Tibial nerve (tissue), 4 donors: Measurements from ENCODE around the gene LSMEM2.

Experiments
- EP300 ChIP-seq, 2 donors: sonication (generic); formaldehyde crosslinking; IDR thresholded peaks; one replicate each; pipeline ENCODE4 v1.6.1; 2017; ENCODE audit warnings: antibody characterized with exemption in 2 of 2, mild to moderate bottlenecking in 1 of 2
- POLR2A ChIP-seq, 2 donors: fragments of 450-650 bp; IDR thresholded peaks; one replicate each; pipeline ENCODE4 v1.6.1; 2017; ENCODE audit warnings: antibody characterized with exemption in 2 of 2, mild to moderate bottlenecking in 2 of 2, moderate library complexity in 2 of 2
- TF ChIP-seq, protein P1 (sequence below), 5 experiments: fragments of 200-600 bp in 3 of 5; fragments of 450-650 bp in 2 of 5; sonication (generic) in 3 of 5; IDR thresholded peaks; one replicate each; pipeline ENCODE4 v1.5.1; 2016 to 2019; ENCODE audit warnings: antibody characterized with exemption in 5 of 5, mild to moderate bottlenecking in 3 of 5, moderate library complexity in 2 of 5

DNA sequence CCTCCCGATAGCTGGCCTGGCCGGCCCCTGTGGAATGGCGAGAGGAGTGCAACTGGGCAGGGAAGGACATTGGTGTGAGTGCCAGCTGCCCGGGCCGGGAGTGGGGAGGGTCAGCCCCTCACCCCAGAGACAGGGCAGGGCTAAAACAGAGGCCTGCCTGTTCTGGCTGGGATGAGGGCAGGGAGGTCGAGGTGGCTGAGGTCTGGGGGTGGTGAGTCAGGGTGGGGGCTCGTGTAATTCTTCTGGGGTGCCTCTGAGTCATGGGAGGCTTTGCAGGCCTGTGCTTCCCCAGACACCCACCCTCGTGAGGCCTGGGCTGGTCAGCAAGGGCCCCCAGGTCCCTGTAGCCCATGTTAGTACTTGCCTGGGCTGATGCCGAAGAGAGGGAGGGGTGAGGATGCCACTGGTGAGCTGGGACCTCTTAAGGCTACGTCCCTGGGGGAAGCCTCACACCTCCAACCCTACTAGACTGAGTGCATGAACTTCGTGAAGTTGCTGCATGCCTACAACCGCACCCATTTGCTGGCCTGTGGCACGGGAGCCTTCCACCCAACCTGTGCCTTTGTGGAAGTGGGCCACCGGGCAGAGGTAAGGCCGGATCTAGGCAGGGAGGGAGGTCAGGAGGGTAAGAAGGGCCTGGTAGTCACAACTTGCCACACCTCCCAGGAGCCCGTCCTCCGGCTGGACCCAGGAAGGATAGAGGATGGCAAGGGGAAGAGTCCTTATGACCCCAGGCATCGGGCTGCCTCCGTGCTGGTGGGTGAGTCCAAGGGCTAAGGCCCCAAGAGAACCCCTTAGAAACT, 8.3 kb upstream of the LSMEM2 start:
- TF ChIP-seq, protein P1, sequence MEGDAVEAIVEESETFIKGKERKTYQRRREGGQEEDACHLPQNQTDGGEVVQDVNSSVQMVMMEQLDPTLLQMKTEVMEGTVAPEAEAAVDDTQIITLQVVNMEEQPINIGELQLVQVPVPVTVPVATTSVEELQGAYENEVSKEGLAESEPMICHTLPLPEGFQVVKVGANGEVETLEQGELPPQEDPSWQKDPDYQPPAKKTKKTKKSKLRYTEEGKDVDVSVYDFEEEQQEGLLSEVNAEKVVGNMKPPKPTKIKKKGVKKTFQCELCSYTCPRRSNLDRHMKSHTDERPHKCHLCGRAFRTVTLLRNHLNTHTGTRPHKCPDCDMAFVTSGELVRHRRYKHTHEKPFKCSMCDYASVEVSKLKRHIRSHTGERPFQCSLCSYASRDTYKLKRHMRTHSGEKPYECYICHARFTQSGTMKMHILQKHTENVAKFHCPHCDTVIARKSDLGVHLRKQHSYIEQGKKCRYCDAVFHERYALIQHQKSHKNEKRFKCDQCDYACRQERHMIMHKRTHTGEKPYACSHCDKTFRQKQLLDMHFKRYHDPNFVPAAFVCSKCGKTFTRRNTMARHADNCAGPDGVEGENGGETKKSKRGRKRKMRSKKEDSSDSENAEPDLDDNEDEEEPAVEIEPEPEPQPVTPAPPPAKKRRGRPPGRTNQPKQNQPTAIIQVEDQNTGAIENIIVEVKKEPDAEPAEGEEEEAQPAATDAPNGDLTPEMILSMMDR (IDR thresholded peaks at IDR 0.05): no peak
- TF ChIP-seq POLR2A (IDR thresholded peaks at IDR 0.05) (peak in 1 of 2 donors; percentile 14), EP300 (IDR thresholded peaks at IDR 0.05) (peak in 1 of 2 donors; percentile 68)
